PC-9 (cell line): ENCODE results near the gene CRB3. TPM values are rescaled to one million over a fixed set of nuclear protein-coding genes. Genes with fewer than 3 reads are reported as not detected.

Source experiments
- BruUV-seq: library from RNA; stranded (reverse); fragments of 400-500 nt; replicated peaks from 2 replicates; lab custom pipeline; 2021; lab: Mats Ljungman, UMichigan
- CTCF ChIA-PET: fragments of 300-600 bp; sonication (Branson Sonifier 250); formaldehyde crosslinking; loops from one replicate; lab custom pipeline; 2022; ENCODE audit warnings: antibody characterized with exemption; lab: Charles Lee
- POLR2A ChIA-PET: fragments of 300-600 bp; sonication (Branson Sonifier 250); formaldehyde crosslinking; loops from one replicate; lab custom pipeline; 2022; ENCODE audit warnings: antibody characterized with exemption; ENCODE audit not compliant: unreplicated experiment; lab: Charles Lee
- DNase-seq, 2 experiments: peaks; one replicate each; pipeline versions ENCODE4 v3.0.0 to v3.0.0-alpha.2; 2015 to 2022; ENCODE audit warnings: mixed read lengths in 1 of 2
- H2AFZ ChIP-seq: fragments of 200-600 bp; sonication (generic); 2 replicates; pipeline ENCODE4 v1.8.1; 2017; ENCODE audit warnings: antibody characterized with exemption
- H3F3A ChIP-seq: fragments of 200-600 bp; sonication (generic); 2 replicates; pipeline ENCODE4 v1.8.1; 2017; ENCODE audit warnings: antibody characterized with exemption, mild to moderate bottlenecking, low read depth; ENCODE audit not compliant: insufficient read depth
- H3K27ac ChIP-seq: fragments of 200-600 bp; sonication (generic); 2 replicates; pipeline ENCODE4 v1.6.1; 2016; ENCODE audit warnings: mixed run types
- H3K27me3 ChIP-seq: fragments of 200-600 bp; sonication (generic); 2 replicates; pipeline ENCODE4 v1.6.1; 2016; ENCODE audit warnings: low read depth, mixed run types; ENCODE audit not compliant: insufficient read depth
- H3K36me3 ChIP-seq: fragments of 200-600 bp; sonication (generic); 2 replicates; pipeline ENCODE4 v1.6.1; 2016; ENCODE audit warnings: low read depth, mixed run types
- H3K4me1 ChIP-seq: fragments of 200-600 bp; sonication (generic); replicated peaks from 2 replicates; pipeline ENCODE4 v1.6.1; 2016; ENCODE audit warnings: mixed run types; ENCODE audit not compliant: insufficient read depth
- H3K4me2 ChIP-seq: fragments of 200-600 bp; sonication (generic); 2 replicates; pipeline ENCODE4 v1.6.1; 2017; ENCODE audit warnings: mixed run types
- H3K4me3 ChIP-seq: fragments of 200-600 bp; sonication (generic); 2 replicates; pipeline ENCODE4 v1.6.1; 2016; ENCODE audit warnings: mixed run types
- H3K79me2 ChIP-seq: fragments of 200-600 bp; sonication (generic); 2 replicates; pipeline ENCODE4 v1.6.1; 2017; ENCODE audit warnings: low read depth, mixed run types
- H3K9me2 ChIP-seq: fragments of 200-600 bp; sonication (generic); 2 replicates; pipeline ENCODE4 v1.8.1; 2017; ENCODE audit warnings: mild to moderate bottlenecking; ENCODE audit not compliant: insufficient read depth
- H3K9me3 ChIP-seq: fragments of 200-600 bp; sonication (generic); 2 replicates; pipeline ENCODE4 v1.8.1; 2016; ENCODE audit warnings: low read depth; ENCODE audit not compliant: insufficient read depth
- H4K20me1 ChIP-seq: fragments of 200-600 bp; sonication (generic); 2 replicates; pipeline ENCODE4 v1.8.1; 2017; ENCODE audit not compliant: insufficient read depth
- CTCF ChIP-seq: fragments of 200-600 bp; sonication (generic); conservative IDR thresholded peaks from 2 replicates; pipeline ENCODE4 v1.6.1; 2017; ENCODE audit warnings: mixed run types, antibody characterized with exemption, mild to moderate bottlenecking, moderate library complexity
- EZH2 ChIP-seq: fragments of 200-600 bp; sonication (generic); IDR thresholded peaks from 2 replicates; pipeline ENCODE4 v1.8.0; 2017; ENCODE audit warnings: antibody characterized with exemption, low read depth
- intact Hi-C: fragments of 100-400 bp; cut with micrococcal nuclease; formaldehyde crosslinking; loops from one replicate; pipeline ENCODE4 v1.10.0; 2022; ENCODE audit not compliant: unreplicated experiment
- total RNA-seq: library from RNA; stranded (reverse); gene quantifications from 2 replicates; pipeline ENCODE4 v1.2.3, GENCODE V29; 2021

CRB3 gene
- total RNA-seq, 1 experiment from 2014 or later = 40.6 TPM

- Histone ChIP-seq H3K9me3 (no peaks in the 10 kb centered on the region), H3K27me3 (no peaks in the 10 kb centered on the region), H3K4me2 (no peak within 1 kb of the TSS), H3K36me3 (no peaks in the 10 kb centered on the region), H3K9me2 (no peaks in the 10 kb centered on the region), H2AFZ (no peak within 1 kb of the TSS), H3K79me2 (no peaks in the 10 kb centered on the region), H3F3A (peaks cover 5% of the 10 kb centered on the region; the same call in 1 of the 2 replicates), H3K4me3 (no peak within 1 kb of the TSS), H4K20me1 (no peaks in the 10 kb centered on the region), H3K27ac (no peak within 1 kb of the TSS), H3K4me1 (peaks cover 11% of the 10 kb centered on the region; the same call in 1 of the 2 replicates)
- intact Hi-C loops = no loop called here
- no peak for DNase-seq
- BruUV-seq = no TSS peak
- ChIA-PET POLR2A (interaction anchor here (0.6 kb wide), 1 partner anchor 132 kb away, joined by 19 read pairs; no protein-coding TSS in a partner anchor), CTCF (interaction anchor here (0.7 kb wide), 1 partner anchor 482 kb away, joined by 6 read pairs; no protein-coding TSS in a partner anchor)
- TF ChIP-seq EZH2 (no peak), CTCF (peak; percentile 57)
These were observed 17.7 kb downstream of the CRB3 start, which contains the start of gene DENND1C for GRCh38 chr19:6481541-6482342. DENND1C (minus strand) TSS chr19:6481787; CDS start chr19:6481695, 92 bp downstream.

- intact Hi-C loops = no loop called here
- CTCF ChIA-PET = no interaction called here
- H3K4me1 ChIP-seq = peaks cover 11% of the 10 kb centered on the region; the same call in 1 of the 2 replicates
- no peak overlapping the region for H3K27ac ChIP-seq
- no peaks in the 10 kb centered on the region for H3K27me3 ChIP-seq
- no peak overlapping the region for H3K4me2 ChIP-seq
- no peaks in the 10 kb centered on the region for H3K36me3 ChIP-seq
- no peaks in the 10 kb centered on the region for H3K9me3 ChIP-seq
- H3K9me2 ChIP-seq = no peaks in the 10 kb centered on the region
- POLR2A ChIA-PET = no interaction called here
- no TSS peak for BruUV-seq
- H3K4me3 ChIP-seq = no peak overlapping the region
- H2AFZ ChIP-seq = no peak overlapping the region
- peaks cover 5% of the 10 kb centered on the region; the same call in 1 of the 2 replicates for H3F3A ChIP-seq
- H4K20me1 ChIP-seq = no peaks in the 10 kb centered on the region
- DNase-seq = no peak
- H3K79me2 ChIP-seq = no peaks in the 10 kb centered on the region
- TF ChIP-seq CTCF (no peak; the same call in 1 of the 2 replicates), EZH2 (no peak)
These were observed 18.2 kb downstream of the CRB3 start for GRCh38 chr19:6482343-6482686.

- POLR2A ChIA-PET = interaction anchor here (0.7 kb wide), 1 partner anchor 221 kb away, joined by 3 read pairs; no protein-coding TSS in a partner anchor
- no peaks in the 10 kb centered on the region for H3K9me2 ChIP-seq
- peaks cover 11% of the 10 kb centered on the region; the same call in 1 of the 2 replicates for H3K4me1 ChIP-seq
- no peaks in the 10 kb centered on the region for H3K9me3 ChIP-seq
- H3K4me2 ChIP-seq = no peak overlapping the region
- H3K27me3 ChIP-seq = no peaks in the 10 kb centered on the region
- H3K4me3 ChIP-seq = no peak overlapping the region
- no peak for DNase-seq
- CTCF ChIA-PET = no interaction called here
- H3K79me2 ChIP-seq = no peaks in the 10 kb centered on the region
- TF ChIP-seq CTCF (no peak), EZH2 (no peak)
- H3K27ac ChIP-seq = no peak overlapping the region
- H3K36me3 ChIP-seq = no peaks in the 10 kb centered on the region
- H4K20me1 ChIP-seq = no peaks in the 10 kb centered on the region
- BruUV-seq = no TSS peak
- no peak overlapping the region for H2AFZ ChIP-seq
- intact Hi-C loops = no loop called here
- peaks cover 5% of the 10 kb centered on the region; the same call in 1 of the 2 replicates for H3F3A ChIP-seq
These were observed 19.2 kb downstream of the CRB3 start for GRCh38 chr19:6483235-6483634.
